GM10248 (cell line): ENCODE data around the gene B3GAT1.

Experiments used
- CTCF ChIA-PET: fragments of 300-600 bp; sonication (Branson Sonifier 250); formaldehyde crosslinking; extraction: SDS; loops from one replicate; lab custom pipeline; 2021; ENCODE audit warnings: antibody characterized with exemption; lab: Yijun Ruan, JAX
- POLR2A ChIA-PET: fragments of 350-650 bp; sonication (Branson Sonifier 250); formaldehyde crosslinking; extraction: SDS; loops from one replicate; lab custom pipeline; 2020; ENCODE audit warnings: antibody characterized with exemption; lab: Yijun Ruan, JAX
- DNase-seq: peaks from one replicate; pipeline ENCODE4 v3.0.0; 2012; ENCODE audit errors: extremely low spot score
- CTCF ChIP-seq: IDR thresholded peaks from 2 replicates; pipeline ENCODE4 v1.5.1; 2012; ENCODE audit warnings: mild to moderate bottlenecking, low read depth; ENCODE audit errors: extremely low read depth, missing control alignments, control extremely low read depth

Gene B3GAT1

DNA sequence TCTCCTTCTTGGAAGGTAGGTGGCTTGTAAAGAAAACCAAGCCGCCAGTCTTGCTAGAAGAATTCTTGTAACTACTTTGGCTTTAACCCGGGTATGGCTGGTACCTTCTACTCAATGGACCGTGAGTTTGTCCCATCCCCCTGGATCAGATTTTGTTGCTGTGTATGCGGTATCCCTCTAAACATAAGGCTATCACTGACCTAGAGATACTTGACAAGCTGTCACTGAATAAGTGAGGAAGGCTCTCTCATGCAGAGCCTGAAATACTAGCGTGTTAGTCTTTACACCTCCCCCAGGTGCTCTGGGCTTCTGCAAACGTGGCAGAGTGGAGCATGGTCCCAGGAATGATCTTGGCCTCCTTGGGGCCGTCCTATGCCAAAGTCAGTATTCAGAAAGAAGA, 45.8 kb downstream of the B3GAT1 start:
- POLR2A ChIA-PET: no interaction called here
- CTCF ChIA-PET: interaction anchor here (1.1 kb wide), 1 partner anchor 11 kb away, joined by 3 read pairs; no protein-coding TSS in a partner anchor
- TF ChIP-seq CTCF: no peak
- DNase-seq: no peak

DNA sequence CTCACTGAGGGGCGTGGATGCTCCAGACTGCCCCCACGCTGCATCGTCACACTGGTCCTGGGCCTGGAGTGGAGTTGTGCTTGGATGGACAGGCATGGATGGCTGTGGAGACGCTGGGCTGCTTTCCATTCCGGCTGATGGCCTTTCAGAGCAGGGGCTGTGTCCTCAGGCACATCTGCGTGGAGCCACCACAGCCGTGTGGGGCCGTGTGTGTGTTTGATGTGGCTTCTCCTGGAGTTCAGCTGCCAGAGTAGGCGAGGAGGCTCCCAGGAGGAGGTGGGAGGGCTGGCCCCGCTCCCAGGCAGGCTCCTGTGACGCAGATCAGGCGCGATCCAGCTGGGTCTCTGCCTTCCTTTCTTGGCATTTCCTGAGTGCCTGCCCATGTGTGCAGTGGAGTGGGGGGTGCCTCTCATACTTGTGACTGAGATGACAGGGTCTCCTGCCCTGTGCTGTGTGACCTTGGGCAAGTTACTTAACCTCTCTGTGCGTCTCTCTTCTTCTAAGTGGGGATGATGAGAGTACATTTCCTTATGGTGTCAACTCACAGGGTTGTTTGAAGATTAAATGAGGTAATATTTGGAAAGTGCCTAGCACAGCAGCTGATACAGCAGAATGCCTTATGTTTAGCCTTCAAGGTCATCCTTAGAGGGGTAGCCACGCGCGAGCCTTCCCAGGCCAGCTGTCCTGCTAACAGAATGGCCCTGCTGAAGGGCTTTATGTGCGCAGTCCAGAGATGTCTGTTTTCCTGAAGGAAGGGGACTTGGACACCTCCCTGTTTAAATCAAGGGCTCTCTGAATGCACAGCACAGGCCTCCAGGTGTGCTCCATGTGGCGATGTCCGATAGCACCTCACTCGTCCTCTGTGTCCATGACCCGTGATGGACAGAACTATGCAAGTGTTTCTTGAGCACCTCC, 46.8 kb downstream of the B3GAT1 start:
- ChIA-PET POLR2A (no interaction called here), CTCF (interaction anchor here (1.1 kb wide), 1 partner anchor 10 kb away, joined by 3 read pairs; no protein-coding TSS in a partner anchor)
- no peak for DNase-seq
- no peak for TF ChIP-seq CTCF

GRCh38 chr11:134364261-134364660, 47.8 kb downstream of the B3GAT1 start:
- ChIA-PET CTCF (no interaction called here), POLR2A (no interaction called here)
- TF ChIP-seq CTCF: no peak
- no peak for DNase-seq

DNA sequence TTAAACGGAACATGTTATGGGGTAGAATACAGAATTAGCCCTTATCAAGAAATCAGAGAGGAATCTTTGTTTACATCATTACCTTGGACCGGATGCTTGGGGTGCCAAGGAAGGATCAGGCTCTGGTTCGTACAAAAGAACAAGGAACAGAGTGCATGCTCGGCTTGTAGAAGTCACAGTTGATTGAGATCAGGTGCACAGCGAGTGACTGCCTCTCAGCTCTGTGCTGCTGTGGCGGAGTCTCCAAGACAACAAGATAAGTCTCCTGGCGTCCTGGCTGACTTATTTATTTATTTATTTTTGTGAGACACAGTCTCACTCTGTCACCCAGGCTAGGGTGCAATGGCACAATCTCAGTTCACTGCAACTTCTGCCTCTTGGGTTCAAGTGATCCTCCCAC, 48.5 kb downstream of the B3GAT1 start:
- DNase-seq: no peak
- CTCF ChIA-PET: no interaction called here
- TF ChIP-seq CTCF: no peak
- POLR2A ChIA-PET: no interaction called here

DNA sequence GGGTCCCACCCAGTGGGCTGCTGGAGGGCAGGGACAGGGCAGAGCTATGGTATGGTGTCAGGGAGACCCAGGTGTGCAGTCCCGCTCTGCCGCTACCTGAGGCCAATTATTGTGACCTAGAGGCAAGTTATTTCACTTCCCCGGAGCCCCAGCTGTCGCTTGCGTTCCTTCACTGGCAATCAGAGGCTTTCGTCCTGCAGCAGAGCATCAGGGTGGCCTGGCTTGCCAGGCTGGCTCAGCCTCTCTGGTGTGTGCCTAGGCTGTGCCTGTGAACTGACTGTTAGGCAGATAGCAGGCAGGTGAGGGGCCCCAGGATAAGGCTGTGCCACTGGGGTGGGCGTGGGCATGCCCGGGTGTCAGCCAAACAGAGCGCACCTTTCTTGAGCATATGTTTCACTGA, 48.9 kb downstream of the B3GAT1 start:
- ChIA-PET CTCF (no interaction called here), POLR2A (no interaction called here)
- no peak for DNase-seq
- no peak for TF ChIP-seq CTCF

- POLR2A ChIA-PET: no interaction called here
- CTCF ChIA-PET: no interaction called here
- TF ChIP-seq CTCF: no peak
- no peak for DNase-seq
These were observed 49.7 kb downstream of the B3GAT1 start for GRCh38 chr11:134362192-134362901.
